Glutamatergic neuron (in vitro differentiated cells): ENCODE data around the gene DAND5. TPM values are rescaled to one million over a fixed set of nuclear protein-coding genes. Genes with fewer than 3 reads are reported as not detected.

Source experiments
- DNase-seq: peaks from one replicate; pipeline ENCODE4 v3.0.0; 2022
- H3K27ac Mint-ChIP-seq: one replicate; pipeline ENCODE4 v1.8.0; 2020; ENCODE audit warnings: mild to moderate bottlenecking, mixed read lengths, inconsistent platforms; ENCODE audit not compliant: unreplicated experiment
- H3K27me3 Mint-ChIP-seq: one replicate; pipeline ENCODE4 v1.8.0; 2020; ENCODE audit warnings: mild to moderate bottlenecking, moderate library complexity, mixed read lengths, inconsistent platforms; ENCODE audit not compliant: unreplicated experiment
- H3K36me3 Mint-ChIP-seq: one replicate; pipeline ENCODE4 v1.8.0; 2020; ENCODE audit warnings: mild to moderate bottlenecking, mixed read lengths, inconsistent platforms; ENCODE audit not compliant: unreplicated experiment
- H3K4me1 Mint-ChIP-seq: one replicate; pipeline ENCODE4 v1.8.0; 2020; ENCODE audit warnings: mild to moderate bottlenecking, low read depth, mixed read lengths, inconsistent platforms; ENCODE audit not compliant: unreplicated experiment
- H3K4me3 Mint-ChIP-seq: one replicate; pipeline ENCODE4 v1.8.0; 2020; ENCODE audit warnings: mild to moderate bottlenecking, mixed read lengths, inconsistent platforms; ENCODE audit not compliant: unreplicated experiment
- H3K9me3 Mint-ChIP-seq: one replicate; pipeline ENCODE4 v1.8.0; 2020; ENCODE audit warnings: mild to moderate bottlenecking, moderate library complexity, mixed read lengths, inconsistent platforms; ENCODE audit not compliant: unreplicated experiment
- CTCF ChIP-seq: fragments of 200-600 bp; sonication (generic); IDR thresholded peaks from one replicate; pipeline ENCODE4 v1.5.0; 2021; ENCODE audit not compliant: partially characterized antibody, unreplicated experiment
- total RNA-seq: library from RNA; stranded (reverse); fragmentation: NEBNext Ultra II Directional; extraction: Animal tissue kit (Norgen Biotek cat#: 25700); gene quantifications from one replicate; pipeline ENCODE4 v1.2.1, GENCODE V29; 2021; ENCODE audit not compliant: unreplicated experiment

Gene DAND5
- total RNA-seq, 1 donor from 2014 or later: 0.44 TPM

- no peak for TF ChIP-seq CTCF
- Mint-ChIP-seq H3K9me3 (peaks cover 4% of the 10 kb centered on the region), H3K4me3 (no peak overlapping the region), H3K4me1 (peaks cover 2% of the 10 kb centered on the region), H3K27ac (no peak overlapping the region), H3K36me3 (no peaks in the 10 kb centered on the region), H3K27me3 (peaks cover 19% of the 10 kb centered on the region)
- no peak for DNase-seq
These were observed 35.9 kb downstream of the DAND5 start for GRCh38 chr19:13005253-13005652.

- H3K9me3 Mint-ChIP-seq: peaks cover 4% of the 10 kb centered on the region
- H3K27ac Mint-ChIP-seq: no peak overlapping the region
- peak; percentile 4 for TF ChIP-seq CTCF
- no peak for DNase-seq
- H3K27me3 Mint-ChIP-seq: peaks cover 20% of the 10 kb centered on the region
- peaks cover 2% of the 10 kb centered on the region for H3K4me1 Mint-ChIP-seq
- no peak overlapping the region for H3K4me3 Mint-ChIP-seq
- H3K36me3 Mint-ChIP-seq: no peaks in the 10 kb centered on the region
These were observed 36.5 kb downstream of the DAND5 start for GRCh38 chr19:13005861-13006370.

GRCh38 chr19:13006431-13007281 is 37.3 kb downstream of the DAND5 start:
- H3K4me3 Mint-ChIP-seq: no peak overlapping the region
- TF ChIP-seq CTCF: no peak
- H3K27ac Mint-ChIP-seq: no peak overlapping the region
- peaks cover 2% of the 10 kb centered on the region for H3K4me1 Mint-ChIP-seq
- H3K9me3 Mint-ChIP-seq: peaks cover 4% of the 10 kb centered on the region
- H3K27me3 Mint-ChIP-seq: peaks cover 21% of the 10 kb centered on the region
- no peak for DNase-seq
- no peaks in the 10 kb centered on the region for H3K36me3 Mint-ChIP-seq

- Mint-ChIP-seq H3K36me3 (no peaks in the 10 kb centered on the region), H3K4me3 (no peak overlapping the region), H3K27ac (no peak overlapping the region), H3K9me3 (peaks cover 4% of the 10 kb centered on the region), H3K27me3 (peaks cover 24% of the 10 kb centered on the region), H3K4me1 (peaks cover 2% of the 10 kb centered on the region)
- DNase-seq: no peak
- TF ChIP-seq CTCF: no peak
These were observed 38.1 kb downstream of the DAND5 start for GRCh38 chr19:13007292-13008045.
